ENCODE measurements around the gene SHANK2.

The SHANK2 gene

DNA sequence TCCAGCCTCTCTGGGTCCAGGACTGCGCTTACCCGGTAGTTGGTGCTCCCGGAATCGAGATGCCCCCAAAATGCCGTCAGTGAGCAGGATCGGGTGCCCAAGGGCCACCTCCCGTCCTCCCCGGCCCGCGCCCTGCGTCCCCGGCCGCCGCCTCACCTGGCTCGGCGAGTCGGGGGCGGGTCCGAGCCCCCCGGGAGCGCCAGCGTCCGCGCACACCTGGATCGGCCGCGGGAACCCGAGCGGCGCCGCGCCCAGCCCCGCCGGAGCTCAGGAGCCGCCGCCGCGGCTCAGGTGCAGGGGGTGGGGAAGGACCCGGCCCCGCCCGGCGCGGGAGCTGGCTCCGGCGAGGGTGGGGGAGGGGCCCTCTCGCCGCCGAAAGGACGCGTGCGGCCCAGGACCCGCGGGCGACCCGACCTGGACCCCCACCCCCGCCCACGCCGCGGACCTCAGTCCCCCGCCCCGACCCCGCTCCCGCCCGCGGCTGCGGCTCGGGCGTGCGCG, at the start of gene SHANK2:
Gene SHANK2, minus strand, starts transcription at position 309 of the 501 bp plus-strand sequence. CDS start 105,251 bp downstream, outside the sequence.
- DNase-seq, result no peak

DNA sequence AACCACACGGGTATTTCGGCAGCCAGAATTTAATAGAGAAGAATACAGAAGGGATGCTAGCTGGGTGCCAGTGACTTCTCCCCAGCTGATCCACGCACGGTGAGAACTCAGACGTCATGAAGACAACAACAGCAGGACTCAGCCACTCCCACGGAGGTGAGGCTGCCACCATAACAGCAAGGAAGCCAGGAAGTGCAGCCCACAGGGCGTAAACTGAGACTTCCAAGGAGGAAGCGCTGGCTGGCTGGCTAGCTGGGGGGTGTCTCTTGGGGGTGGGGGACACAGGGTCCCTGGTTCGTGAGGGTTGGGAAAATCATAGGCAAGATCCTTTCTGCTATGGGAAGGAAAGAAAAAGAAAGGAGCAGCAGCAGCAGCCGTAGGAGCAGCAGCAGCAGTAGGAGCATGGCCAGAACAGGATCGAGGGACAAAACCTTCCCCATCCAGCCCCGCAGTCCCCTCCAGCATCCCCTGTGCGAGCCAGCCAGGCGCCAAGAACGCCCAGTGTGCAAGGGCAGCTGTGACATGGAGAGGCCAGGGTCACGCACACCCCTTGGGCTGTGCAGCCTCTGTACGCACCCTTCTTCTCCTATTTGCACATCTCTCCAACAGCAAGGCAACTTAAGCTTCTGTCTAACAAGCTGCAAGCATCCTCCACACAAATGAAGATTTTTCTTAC, 49.6 kb upstream of the SHANK2 start:
- DNase-seq, result no peak

DNA sequence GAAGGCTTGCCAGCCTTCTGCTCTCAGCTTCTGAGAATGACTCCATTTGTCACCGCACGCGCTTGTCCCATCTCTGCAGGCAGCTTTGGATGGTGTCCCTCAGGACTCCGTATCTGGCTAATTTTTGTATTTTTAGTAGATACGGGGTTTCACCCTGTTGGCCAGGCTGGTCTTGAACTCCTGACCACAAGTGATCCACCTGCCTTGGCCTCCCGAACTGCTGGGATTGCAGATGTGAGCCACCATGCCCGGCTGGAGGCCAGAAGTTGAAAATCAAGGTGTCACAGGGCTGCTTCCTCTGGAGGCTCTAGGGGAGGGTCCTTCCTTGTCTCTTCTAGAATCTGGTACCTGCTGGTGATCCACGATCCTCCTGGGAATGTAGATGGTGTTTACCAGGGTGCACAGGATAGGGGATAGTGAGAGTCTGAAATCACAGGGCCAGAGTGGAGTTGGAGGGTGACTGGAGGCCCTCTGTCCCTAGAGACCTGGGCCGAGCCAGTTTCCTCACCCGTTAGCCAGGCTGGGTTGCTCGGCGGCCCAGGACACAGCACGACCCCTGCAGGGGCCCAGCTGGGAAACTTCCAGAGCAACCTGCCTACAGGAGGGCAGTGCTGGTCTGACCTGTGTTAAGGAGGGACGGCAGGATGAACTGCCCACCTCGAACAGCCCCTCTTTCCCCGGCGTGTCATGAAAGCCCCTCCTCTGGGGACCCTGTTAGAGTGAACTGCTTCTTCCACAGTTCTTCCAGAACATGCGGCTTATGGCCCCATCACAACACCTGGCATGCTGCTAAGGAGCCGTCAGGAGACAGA, 48.9 kb upstream of the SHANK2 start:
- no peak for DNase-seq

DNA sequence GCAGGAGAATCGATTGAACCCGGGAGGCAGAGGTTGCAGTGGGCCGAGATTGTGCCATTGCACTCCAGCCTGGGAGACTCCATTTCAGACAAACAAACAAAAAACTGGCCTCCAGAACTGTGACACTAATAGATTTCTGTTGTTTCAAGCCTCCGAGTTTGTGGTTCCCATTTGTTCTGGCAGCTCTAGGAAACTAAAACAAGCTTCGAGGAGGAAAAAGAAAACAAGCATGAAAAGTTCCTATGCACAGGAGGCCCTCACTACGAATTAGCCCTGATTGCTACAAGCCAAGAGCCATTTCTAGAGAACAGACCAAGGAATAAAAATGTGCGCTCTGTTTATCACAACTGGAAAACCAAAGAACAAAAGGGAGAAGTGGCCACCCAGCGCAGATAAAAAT, 47.8 kb upstream of the SHANK2 start:
- no peak for DNase-seq

DNA sequence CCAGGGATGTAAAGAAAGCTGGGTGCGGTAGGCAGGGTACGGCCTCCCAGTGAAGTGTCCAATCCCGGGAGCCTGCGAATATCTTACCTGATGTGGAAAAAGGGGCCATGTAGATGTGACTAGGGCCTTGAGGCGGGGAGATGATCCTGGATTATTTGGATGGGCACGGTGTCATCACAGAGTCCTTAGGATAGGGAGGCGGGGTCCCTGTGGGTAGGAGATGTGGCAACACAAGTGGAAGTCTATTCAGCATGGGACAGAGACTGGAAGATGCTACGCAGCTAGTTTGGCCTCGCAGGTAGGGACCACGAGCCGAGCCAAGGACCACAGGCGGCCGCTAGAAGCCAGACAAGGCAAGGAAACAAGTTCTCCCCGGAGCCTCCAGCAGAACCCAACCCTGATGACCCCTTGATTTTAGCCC, 46.4 kb upstream of the SHANK2 start:
- no peak for DNase-seq

DNA sequence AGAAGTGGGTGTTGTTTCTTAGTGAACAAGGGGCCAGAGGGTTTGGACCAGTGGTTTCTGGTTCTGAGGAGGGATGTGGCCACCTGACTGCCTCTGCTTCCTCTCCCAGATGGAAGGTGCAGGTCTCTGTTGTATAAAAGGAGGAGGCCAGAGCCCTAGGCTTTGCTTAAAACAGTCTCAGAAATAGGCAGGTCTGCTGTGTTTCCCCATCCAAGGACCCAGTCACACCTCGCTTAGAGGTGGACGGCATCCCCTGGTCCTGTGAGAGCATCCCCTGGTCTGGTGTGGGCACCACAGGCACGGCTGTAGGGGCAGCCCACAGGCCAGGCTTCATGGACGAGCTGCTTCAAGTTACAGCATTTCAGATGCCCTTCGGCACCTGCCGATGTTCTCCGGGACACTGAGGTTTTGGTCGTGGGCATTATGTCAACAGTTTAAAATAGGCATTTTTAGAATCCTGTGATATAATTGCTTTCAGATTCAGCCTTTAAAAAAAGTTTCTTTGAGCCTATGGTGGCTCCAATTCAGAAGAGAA, 45.7 kb upstream of the SHANK2 start:
- no peak for DNase-seq

DNA sequence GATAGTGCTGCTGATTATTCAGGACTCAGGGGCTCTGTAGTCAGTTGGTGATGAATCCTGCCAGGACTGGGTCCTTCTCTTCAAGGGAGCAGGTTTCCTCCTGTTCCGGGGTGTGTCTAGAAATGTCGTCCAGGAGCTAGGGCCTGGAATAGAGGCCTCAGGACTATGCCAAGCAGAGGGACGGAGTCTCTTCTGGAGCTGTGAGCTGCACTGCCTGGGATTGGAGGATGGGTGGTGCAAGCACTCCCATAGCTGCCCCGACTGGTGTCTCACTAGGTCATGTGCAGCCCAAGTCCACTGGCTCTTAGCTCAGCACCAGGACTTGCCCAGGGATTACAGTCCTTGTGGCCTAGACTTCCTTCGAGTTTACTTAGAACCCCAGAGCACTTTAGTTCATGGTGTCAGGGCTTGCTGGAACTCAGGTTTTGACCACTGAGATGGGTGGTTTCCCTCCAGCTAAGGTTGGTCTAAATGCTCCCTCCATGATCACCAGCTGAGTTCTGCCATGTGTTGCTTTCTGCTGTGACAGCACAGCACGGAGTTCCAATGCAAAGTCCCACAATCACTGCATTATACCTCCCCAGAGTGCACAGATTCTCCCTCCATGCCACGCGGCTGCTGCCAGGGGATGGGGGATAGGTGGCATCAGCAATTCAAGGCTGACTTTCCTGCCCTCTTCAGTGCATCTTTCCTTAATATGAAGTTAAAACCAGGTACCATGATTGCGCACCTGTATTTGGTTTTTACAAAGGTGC, 42.6 kb upstream of the SHANK2 start:
- no peak for DNase-seq

- no peak for DNase-seq
Observed at GRCh38 chr11:71293961-71294782, 41.8 kb upstream of the SHANK2 start.

GRCh38 chr11:71286701-71287643, 34.6 kb upstream of the SHANK2 start:
- DNase-seq, result peak; percentile 57

- DNase-seq, result no peak
Observed at GRCh38 chr11:71285111-71285510, 32.7 kb upstream of the SHANK2 start.

GRCh38 chr11:71284525-71285092, 32.2 kb upstream of the SHANK2 start:
- DNase-seq, result no peak

DNA sequence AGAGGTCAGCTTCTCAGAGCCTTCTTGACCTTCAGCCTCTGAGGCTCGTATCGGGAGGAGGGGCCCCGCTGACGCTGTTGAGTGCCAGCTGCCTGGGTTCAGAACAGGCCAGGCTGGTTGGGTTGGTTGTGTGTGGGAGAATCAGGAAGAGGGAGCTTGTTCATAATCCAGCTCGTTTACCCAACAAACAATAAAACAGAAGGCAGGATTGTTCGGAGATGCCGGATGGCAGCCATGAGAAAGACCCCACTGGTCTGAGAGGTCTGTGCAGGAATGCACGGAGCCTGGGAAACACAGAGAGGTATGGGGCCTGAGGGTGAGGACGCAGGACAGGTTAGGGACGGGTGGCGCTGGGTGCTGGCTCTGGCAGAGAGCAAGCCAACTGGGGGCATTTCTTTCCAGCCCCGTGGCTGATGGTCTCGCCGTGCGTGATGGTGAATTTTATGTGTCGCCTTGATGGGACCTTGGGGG, 31.6 kb upstream of the SHANK2 start:
- DNase-seq, result no peak

- no peak for DNase-seq
Observed at GRCh38 chr11:71282581-71283351, 30.4 kb upstream of the SHANK2 start.

- DNase-seq, result peak; percentile 75
Observed at GRCh38 chr11:71281831-71282230, 29.5 kb upstream of the SHANK2 start.

- DNase-seq, result no peak
Observed at GRCh38 chr11:71281204-71281603, 28.8 kb upstream of the SHANK2 start.

DNA sequence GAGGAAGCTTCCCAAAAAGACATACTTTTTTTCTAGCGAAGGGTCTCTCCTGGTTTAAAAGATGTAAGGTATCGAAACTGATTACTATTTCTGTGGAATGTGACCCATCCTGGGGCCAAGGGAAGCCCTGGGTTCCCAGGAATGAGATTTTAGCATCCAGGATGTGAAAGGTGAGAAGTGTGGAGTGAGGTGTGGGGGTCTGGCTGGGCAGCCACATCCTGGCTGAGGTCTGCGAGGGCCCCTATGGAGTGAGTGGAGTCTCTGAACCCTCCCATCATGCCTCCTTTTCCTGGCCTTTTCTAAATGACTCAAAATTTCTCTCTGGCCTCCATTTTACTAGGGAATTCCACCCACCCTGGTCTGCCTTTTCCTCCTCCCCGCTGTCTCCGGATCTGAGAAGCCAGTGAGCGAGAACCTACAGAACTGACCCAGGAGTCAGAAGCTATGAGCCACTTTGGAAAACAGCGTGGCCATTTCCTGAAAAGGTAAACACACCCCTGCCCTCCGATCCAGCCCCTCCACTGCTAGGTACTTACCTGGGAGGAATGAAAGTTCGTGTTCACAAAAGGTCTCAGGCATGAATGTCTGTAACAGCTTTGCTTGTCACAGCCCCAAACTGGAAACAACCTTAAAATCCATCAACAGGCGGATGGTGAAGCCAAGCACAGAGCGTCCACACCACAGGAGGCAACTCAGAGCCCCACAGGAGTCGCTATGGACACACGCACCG, 27.7 kb upstream of the SHANK2 start:
- DNase-seq, result no peak

DNA sequence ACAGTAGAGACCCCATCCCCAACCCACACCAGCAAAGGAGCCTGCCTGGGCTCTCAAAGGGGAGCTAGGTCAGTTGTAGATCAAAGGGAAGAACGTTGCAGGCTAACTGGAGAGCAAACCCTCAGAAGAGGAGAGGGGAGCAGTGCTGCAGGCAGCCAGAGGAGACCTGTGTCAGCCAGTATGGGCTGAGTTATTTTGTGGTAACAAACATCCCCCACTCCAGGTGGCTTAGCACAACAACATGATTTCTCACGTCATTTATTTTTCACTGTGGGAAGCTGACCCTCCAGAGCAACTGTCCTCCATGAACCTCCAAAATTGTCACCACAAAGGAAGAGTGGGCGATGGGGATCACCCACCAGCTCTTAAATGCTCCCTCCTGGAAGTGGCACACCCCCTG, 19.8 kb upstream of the SHANK2 start:
- no peak for DNase-seq

- DNase-seq, result no peak
Observed at GRCh38 chr11:71269603-71270511, 17.5 kb upstream of the SHANK2 start.

Measured in left hindlimb (tissue), 1 donor.